HG02678 (cell line): ENCODE results near the gene APOBEC3H.
"Not testable (repeated sequence)": the region's sequence is repeated elsewhere in the genome, so short reads cannot be mapped to it uniquely, and the experiment has no call there.

ENCODE experiments used
- ATAC-seq: cut with Tn5 transposase; IDR thresholded peaks from one replicate; pipeline ENCODE4 v1.9.1; 2021; ENCODE audit warnings: mild to moderate bottlenecking, moderate library complexity; ENCODE audit not compliant: unreplicated experiment

Gene APOBEC3H

GRCh38 chr22:39097098-39098020, at the start of gene APOBEC3H:
TSS of gene APOBEC3H (plus strand) at chr22:39097244. CDS start at chr22:39100279, 3,035 bp downstream.
- ATAC-seq, result no peak

DNA sequence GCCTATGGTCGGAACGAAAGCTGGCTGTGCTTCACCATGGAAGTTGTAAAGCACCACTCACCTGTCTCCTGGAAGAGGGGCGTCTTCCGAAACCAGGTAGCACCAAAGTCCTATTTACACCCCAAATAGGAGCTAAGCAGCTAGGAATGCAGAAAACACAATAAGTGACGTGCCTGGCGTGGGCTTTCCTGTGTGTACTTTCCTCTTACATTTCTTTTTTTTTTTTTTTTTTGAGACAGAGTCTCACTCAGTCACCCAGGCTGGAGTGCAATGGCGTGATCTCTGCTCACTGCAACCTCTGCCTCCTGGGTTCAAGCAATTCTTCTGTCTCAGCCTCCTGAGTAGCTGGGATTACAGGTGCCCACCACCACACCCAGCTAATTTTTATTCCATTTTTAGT, 47.6 kb upstream of the APOBEC3H start:
- not testable (repeated sequence) for ATAC-seq

- ATAC-seq, result not testable (repeated sequence)
Observed at GRCh38 chr22:39051844-39052495, 45.1 kb upstream of the APOBEC3H start.

- ATAC-seq, result no peak
Observed at GRCh38 chr22:39055658-39056057, 41.4 kb upstream of the APOBEC3H start.

- not testable (repeated sequence) for ATAC-seq
Observed at GRCh38 chr22:39061290-39061689, 35.8 kb upstream of the APOBEC3H start.

GRCh38 chr22:39061951-39062350, 35.1 kb upstream of the APOBEC3H start:
- ATAC-seq, result not testable (repeated sequence)

- ATAC-seq, result peak; percentile 41
Observed at GRCh38 chr22:39063904-39064303, 33.1 kb upstream of the APOBEC3H start.

DNA sequence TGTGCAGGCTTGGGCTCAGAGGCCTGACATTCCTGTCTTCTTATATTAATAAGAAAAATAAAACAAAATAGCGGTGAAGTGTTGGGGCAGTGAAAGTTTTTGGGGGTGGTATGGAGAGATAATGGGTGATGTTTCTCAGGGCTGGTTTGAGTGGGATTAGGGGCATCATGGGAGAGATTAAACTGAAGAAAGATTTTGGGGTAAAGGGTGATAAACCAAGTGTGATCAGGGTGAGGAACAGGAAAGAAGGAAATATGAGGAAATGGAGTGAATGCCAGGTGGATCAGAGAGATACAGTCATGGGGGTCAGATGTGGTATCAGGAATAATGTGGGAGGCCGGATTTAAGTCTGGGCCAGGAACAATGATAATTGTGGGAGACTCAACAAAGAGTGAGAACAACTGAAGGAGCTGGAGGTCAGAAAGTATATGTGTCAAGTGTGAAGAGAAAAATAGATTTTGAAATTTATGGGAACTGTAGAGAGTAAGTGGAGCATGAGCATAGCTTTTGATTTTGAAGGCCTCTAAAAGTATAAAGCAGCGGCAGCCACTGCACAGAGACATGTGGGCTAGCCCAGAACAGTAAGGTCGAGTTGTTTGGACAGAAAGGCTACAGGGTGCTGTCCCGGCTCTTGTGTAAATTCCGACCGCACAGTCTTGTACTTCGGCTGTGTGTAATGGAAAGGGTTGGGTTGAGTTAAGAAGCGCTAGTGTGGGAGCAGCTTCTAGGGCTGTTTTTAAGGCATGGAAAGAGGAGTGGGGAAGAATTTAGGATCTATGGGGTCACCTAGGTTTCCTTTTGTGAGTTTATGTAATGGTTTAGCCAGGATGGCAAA, 30.4 kb upstream of the APOBEC3H start:
- peak; percentile 49 for ATAC-seq

- ATAC-seq, result no peak
Observed at GRCh38 chr22:39068033-39068785, 28.8 kb upstream of the APOBEC3H start.

- ATAC-seq, result no peak
Observed at GRCh38 chr22:39070186-39070585, 26.9 kb upstream of the APOBEC3H start.

GRCh38 chr22:39072581-39072981, 24.5 kb upstream of the APOBEC3H start:
- peak; percentile 37 for ATAC-seq

DNA sequence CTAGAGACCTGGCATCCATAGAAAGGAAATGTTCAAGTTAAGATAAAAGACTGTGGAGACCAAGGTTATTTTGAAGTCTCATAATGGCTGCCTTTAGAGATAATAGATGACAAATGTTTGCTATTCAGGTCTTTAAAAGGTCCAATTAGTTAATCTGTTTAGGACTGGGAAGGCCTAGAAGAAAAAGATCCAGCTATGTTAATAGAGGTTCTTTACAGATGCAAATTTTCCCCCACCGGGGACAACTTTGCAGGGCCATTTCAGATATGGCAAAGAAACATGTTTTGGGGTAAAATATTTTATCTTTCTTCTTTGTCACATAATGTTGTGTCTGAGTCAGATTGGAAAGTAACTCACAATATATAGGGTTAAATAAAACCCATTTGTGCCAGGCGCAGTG, 23.1 kb upstream of the APOBEC3H start:
- ATAC-seq, result no peak

GRCh38 chr22:39076155-39077025, 20.7 kb upstream of the APOBEC3H start:
- not testable (repeated sequence) for ATAC-seq

- peak; percentile 76 for ATAC-seq
Observed at GRCh38 chr22:39077026-39077840, 19.8 kb upstream of the APOBEC3H start, which contains the start of gene APOBEC3G. TSS of gene APOBEC3G (plus strand) at chr22:39077275. CDS start at chr22:39077362, 87 bp downstream.

- ATAC-seq, result not testable (repeated sequence)
Observed at GRCh38 chr22:39077912-39078311, 19.1 kb upstream of the APOBEC3H start.

DNA sequence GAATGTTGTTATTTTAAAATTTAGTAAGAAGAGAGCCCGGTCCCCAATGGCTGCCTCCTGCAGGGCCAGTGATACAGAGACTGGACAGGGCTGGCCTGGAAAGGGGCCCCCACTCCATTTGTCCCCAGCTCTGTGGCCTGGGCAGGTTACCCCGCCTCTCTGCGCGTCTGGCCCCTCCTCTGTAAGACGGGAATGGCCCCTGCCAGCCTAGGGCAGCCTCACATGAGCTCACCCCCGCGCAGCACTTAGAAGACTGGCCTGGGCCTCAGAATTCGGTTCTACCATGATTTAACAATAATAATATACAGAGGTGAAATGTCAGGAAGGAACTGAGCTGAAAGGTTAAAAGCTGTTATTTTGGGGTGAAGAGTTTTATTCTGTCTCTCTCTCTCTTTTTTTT, 18.7 kb upstream of the APOBEC3H start:
- no peak for ATAC-seq

DNA sequence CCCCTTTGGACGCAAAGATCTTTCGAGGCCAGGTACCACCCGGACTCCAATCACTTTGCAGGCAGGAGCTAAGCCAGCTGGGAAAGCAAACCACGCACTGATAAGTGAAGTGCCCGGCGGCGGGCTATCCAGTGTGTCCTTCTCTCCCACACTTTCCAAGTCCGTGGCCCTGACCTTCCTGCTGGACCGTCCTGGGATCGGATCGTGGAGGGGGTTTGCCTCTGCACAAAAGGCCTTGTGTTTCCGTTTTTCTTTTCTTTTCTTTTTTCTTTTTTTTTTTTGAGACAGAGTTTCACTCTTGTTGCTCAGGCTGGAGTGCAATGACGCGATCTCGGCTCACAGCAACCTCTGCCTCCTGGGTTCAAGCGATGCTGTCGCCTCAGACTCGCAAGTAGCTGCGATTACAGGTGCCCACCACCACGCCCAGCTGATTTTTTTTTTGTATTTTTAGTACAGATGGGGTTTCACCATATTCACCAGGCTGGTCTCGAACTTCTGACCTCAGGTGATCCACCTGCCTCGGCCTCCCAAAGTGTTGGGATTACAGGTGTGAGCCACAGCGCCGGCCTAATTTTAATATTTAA, 17.9 kb upstream of the APOBEC3H start:
- not testable (repeated sequence) for ATAC-seq
